ENCODE results near the gene CEBPG. TPM values are rescaled to one million over a fixed set of nuclear protein-coding genes. Genes with fewer than 3 reads are reported as not detected.

The CEBPG gene
- total RNA-seq, 1 experiment from 2014 or later: 51.1 TPM

- CTCF ChIA-PET: no interaction called here
- DNase-seq (ENCODE audit: low read depth, low spot score) (no peak), ATAC-seq (no peak)
- H3K27ac ChIP-seq (ENCODE audit: low read depth, low read length): no peak overlapping the region
- H3K9ac ChIP-seq (ENCODE audit: low read length): no peak overlapping the region
- H3K4me1 ChIP-seq (ENCODE audit: control insufficient read depth in 1 of 2, insufficient read depth in 2 of 2, low read length in 2 of 2): no peaks in the 10 kb centered on the region
- no peaks in the 10 kb centered on the region for H3K9me3 ChIP-seq (ENCODE audit: control insufficient read depth in 1 of 2, insufficient read depth in 1 of 2, low read depth in 1 of 2, low read length in 2 of 2)
- RAD21 ChIA-PET (ENCODE audit: low non-redundant PET in 1 of 2, low total read pairs in 2 of 2, uncharacterized antibody in 2 of 2, unreplicated experiment in 2 of 2): no interaction called here
- TF ChIP-seq ELF1 (IDR thresholded peaks at IDR 0.05; ENCODE audit: borderline replicate concordance, low read depth) (no peak), SRF (IDR thresholded peaks at IDR 0.05; ENCODE audit: low read depth) (no peak), REST (IDR thresholded peaks at IDR 0.05; ENCODE audit: low read depth) (no peak)
- no peak overlapping the region for H2AFZ ChIP-seq (ENCODE audit: low read depth, low read length, poor library complexity, severe bottlenecking)
- no TSS peak for BruUV-seq (replicated peaks)
- POLR2A ChIA-PET: no interaction called here
- no peak overlapping the region for H3K4me3 ChIP-seq (replicated peaks in 1 of 2; ENCODE audit: low read depth in 1 of 2, low read length in 2 of 2)
- intact Hi-C loops (cut with micrococcal nuclease): no loop called here
- no peaks in the 10 kb centered on the region for H3K9me2 ChIP-seq (ENCODE audit: insufficient read depth)
- no peak overlapping the region for H3K4me2 ChIP-seq (ENCODE audit: low read length)
- H3K27me3 ChIP-seq (ENCODE audit: insufficient read depth, low read length): no peaks in the 10 kb centered on the region
- no peaks in the 10 kb centered on the region for H3K36me3 ChIP-seq (ENCODE audit: control insufficient read depth in 1 of 2, insufficient read depth in 2 of 2, low read length in 2 of 2)
- H4K20me1 ChIP-seq (ENCODE audit: insufficient read depth): no peaks in the 10 kb centered on the region
- H3K79me2 ChIP-seq (ENCODE audit: insufficient read depth, low read length): no peaks in the 10 kb centered on the region
Measured at GRCh38 chr19:33394006-33394722, 20.7 kb downstream of the CEBPG start.
